ENCODE results near the gene PCGF1. TPM values are rescaled to one million over a fixed set of nuclear protein-coding genes. Genes with fewer than 3 reads are reported as not detected.
"Not testable (repeated sequence)": the region's sequence is repeated elsewhere in the genome, so short reads cannot be mapped to it uniquely, and the experiment has no call there.

The PCGF1 gene
- total RNA-seq, 1 experiment from 2014 or later: 42.3 TPM

DNA sequence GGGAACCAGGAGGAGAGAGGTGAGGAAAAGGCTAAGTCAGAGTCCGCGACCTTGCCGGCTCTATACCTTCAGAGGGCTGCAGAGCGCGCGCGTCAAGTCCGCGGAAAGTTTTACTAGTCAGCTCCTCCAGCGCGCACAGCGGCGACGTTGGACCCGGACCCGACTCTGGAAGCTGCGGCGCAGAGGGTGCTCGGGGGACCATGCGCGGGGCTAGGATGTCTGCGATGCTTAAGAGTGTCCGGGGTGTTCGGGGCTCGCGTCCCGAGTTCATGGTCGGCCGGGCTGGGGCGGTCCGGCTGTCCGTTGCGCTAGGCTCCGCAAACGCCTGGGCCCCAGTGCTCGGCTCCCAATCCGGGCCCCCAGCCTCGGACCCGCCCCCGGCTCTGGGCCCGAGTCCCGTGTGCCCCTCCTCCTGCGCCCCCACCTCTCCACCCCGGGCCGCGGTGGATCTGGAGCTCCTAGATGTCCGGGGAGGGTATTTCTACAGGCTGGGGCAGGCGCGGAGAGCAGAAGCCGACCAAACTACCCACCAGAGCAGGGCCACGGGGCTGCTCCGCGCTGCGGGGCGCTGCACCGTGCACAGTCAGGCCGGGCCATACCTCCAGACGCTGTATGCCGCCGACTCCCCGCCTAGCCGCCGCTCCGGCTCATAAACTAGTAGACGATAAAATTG lies 8.1 kb downstream of the PCGF1 start, which contains the start of gene LBX2:
Gene LBX2 (minus strand): TSS at position 337 of the 673 bp plus-strand sequence. CDS start 66 bp downstream, at position 271.
- DNase-seq (ENCODE audit: low read depth): no peak

GRCh38 chr2:74498500-74499266 lies 8.8 kb downstream of the PCGF1 start:
- peak; percentile 61 for DNase-seq (ENCODE audit: low read depth)

GRCh38 chr2:74497777-74498499 lies 9.6 kb downstream of the PCGF1 start:
- DNase-seq (ENCODE audit: low read depth): no peak

DNA sequence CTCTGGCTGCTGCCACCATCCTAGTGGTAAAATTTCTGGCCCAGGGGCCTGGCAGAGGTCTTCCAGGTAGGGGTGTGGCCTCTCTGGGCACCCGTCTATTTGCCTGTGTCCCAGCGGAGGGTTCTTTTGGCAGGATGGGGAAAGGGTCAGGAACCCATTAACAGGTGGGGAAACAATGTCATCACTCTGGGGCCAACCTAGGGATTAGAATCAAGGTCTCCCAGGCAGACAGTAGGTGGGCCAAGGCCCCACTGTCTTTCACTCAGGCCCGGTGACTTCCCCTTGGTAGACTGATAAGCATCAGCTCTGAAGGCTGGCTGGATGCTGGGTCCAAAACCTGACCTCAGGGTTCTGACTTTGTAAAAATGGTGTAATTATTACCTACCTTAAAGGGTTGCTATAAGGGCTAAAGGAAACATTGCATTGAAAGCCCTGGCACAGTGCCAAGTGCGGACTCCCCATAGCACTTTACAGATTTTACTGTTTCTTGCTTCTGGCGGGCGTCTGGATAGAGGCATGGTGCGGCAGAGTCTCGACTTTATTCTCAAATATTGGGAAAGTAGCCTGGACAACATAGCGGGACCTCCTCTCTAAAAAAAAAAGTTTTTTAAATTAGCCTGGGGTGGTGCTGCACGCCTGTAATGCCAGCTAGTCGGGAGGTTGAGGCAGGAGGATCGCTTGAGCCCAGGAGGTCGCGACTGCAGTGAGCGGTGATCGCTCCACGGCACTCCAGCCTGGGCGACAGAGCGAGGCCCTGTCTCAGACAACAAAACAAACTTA lies 10.3 kb downstream of the PCGF1 start:
- no peak for DNase-seq (ENCODE audit: low read depth)

DNA sequence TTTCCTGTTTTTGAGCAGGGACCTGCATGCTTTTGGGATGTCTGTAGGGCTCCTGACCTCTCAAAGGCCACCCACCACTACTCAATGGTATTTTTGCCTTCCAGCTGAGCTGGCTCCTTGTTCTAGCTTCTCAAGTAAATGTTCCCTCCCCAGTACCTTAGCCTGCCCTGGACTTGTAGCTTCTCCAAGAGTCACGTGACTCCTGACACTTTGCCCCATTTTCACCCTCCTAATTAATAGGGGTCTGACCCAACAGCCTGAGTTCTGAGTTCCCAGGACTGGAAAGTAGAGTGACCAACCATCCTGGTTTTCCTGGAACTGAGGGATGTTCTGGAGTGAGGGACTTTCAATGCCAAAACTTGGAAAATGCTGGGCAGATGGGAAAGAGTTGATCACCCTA lies 12.1 kb downstream of the PCGF1 start:
- no peak for DNase-seq (ENCODE audit: low read depth)

DNA sequence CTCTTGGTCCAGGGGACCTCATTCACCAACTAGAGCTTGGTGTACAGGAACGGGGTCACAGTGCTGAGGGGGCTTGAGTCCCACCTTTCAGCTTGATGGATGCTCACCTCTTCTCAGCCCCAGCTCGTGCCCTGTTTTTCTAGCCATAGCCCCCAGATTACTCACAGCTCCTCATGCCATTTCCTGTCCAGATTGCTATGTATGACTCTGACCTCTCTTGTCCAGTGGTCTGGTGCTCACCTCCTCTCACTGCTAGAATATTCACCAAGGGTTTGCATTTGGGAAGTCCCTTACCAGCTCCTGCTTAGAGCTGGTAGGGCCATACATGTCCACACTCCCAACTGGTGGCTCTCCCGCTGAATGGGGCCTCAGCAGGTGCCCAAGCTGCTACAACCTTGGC lies 13.9 kb downstream of the PCGF1 start:
- DNase-seq (ENCODE audit: low read depth): no peak

DNA sequence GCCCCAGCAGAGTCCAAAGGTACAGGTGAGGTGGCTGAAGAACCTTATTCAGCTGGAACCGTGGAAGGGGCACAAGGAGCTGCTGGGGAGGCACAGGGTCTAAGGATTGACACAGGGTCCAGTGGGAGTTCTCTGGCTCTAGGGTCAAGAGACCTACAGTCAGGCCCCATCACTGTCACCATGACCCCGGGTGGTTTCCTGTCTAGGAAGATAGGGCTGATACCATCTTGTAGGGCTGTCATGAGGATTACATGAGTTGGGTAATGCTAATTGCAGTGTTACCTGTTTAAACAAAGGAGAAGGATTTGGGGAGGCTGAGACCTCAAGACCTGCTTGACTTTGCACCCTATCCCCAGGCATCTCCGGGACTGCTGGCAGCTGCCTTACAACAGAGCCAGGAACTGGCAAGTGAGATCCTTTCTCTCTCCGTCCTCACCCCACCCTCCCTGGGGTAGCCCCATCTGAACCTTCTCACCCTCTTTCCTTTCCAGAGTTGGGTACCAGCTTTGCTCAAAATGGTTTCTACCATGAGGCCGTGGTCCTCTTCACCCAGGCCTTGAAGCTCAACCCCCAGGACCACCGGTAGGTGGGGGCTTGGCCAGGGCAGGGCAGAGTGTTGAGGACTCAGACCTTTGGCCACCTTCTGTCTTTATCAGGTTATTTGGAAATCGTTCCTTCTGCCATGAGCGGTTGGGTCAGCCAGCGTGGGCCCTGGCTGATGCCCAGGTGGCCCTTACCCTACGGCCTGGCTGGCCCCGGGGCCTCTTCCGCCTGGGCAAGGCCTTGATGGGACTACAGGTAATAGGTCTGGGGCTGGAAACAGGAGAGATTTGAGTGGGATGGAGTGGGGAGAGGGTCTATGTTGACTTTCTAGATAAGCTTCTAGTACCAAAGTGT lies 15.6 kb downstream of the PCGF1 start:
- no peak for DNase-seq (ENCODE audit: low read depth)

- DNase-seq (ENCODE audit: low read depth): no peak
Observed at GRCh38 chr2:74489906-74490305, 17.6 kb downstream of the PCGF1 start.

DNA sequence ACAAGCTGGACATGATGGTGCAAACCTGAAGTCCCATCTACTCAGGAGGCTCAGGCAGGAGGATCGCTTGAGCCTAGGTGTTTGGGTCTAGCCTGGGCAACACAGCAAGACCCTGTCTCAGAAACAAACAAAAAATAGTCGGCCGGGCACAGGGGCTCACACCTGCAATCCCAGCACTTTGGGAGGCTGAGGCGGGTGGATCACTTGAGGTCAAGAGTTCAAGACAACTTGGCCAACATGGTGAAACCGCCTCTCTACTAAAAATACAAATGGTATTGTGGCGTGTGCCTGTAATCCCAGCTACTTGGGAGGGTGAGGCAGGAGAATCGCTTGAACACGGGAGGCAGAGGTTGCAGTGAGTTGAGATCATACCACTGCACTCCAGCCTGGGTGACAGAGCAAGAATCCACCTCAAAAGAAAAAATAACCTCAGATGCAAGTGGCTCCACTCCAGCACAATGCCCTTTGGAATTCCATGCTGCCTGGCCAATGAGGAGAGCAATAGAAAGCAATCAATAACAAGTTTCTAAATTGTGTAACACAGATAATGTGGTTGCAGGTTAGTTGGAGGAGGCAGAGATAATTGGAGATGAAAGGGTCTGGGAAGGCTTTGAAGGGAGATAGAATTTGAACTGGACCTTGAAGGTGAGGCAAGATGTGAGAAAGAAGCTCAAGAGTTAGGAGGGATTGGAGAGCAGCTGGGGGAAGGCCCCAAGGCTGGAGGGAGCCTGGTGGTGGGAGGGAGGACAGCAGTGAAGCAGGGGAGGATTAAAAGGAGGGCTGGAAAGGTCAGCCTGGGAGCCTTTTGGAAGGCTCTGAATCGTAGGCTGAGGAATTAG lies 18.6 kb downstream of the PCGF1 start:
- no peak for DNase-seq (ENCODE audit: low read depth)

GRCh38 chr2:74486141-74486540 lies 21.4 kb downstream of the PCGF1 start:
- no peak for DNase-seq (ENCODE audit: low read depth)

DNA sequence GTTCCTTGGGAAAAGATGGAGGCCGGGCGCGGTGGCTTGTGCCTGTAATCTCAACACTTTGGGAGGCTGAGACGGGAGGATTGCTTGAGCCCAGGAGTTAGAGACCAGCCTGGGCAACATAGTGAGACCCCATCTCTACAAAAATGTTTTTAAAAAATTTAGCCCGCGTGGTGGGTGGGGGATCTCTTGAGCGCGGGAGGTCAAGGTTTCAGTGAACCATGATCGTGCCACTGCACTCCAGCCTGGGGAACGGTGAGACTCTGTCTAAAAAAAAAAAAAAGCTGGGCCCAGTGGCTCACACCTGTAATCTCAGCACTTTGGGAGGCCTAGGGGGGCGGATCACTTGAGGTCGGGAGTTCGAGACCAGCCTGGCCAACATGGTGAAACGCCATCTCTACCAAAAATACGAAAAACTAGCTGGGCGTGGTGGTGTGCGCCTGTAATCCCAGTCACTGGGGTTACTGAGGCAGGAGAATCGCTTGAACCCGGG lies 23.8 kb downstream of the PCGF1 start:
- DNase-seq (ENCODE audit: low read depth): not testable (repeated sequence)

DNA sequence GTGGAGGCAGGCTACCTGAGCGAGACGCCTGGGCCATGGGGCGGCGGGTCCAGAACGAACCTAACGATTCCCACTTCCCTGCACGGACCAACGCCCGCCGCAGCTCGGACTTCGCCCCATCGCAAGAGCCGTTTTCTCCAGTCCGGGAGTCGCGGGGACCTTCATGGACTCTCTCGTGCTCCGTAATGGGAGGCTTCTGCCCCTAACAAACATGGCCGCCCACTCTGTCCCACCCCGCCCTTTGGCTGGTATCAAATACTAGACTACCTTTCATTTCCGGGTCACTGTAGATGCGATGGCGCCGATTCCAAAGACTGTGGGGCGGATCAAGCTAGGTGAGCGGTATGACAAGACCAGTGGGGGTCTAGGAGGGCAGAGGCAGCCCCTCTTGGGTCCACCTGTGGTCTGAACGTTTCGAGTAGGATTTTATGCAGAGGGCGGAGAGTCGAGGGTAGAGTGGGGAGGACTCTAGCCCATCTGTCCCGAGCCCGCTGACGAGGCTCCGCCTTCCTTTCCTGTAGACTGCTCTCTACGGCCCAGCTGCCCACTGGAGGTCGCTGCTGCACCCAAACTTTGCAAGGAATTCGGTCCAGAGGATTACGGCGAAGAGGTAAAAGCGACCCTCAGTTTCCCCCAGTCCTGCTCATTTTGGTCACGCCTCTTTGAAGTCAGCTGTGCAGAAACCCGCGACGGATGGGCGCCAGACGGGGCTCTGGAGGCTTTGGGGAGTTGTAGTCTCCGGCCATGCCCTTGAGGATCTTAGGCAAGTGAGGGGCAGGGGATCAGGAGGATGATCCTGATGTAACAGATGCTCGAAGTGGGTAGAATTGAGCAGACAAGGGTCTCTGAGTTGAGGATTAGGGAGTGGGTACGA lies 24.5 kb downstream of the PCGF1 start, which contains the start of the genes CCDC142 and TTC31:
Gene CCDC142 (minus strand): TSS at position 198 of the 874 bp plus-strand sequence. CDS start 161 bp downstream, at position 37.
Gene TTC31 (plus strand): TSS at position 281 of the 874 bp plus-strand sequence. CDS start 15 bp downstream, at position 296.
- peak; percentile 95 for DNase-seq (ENCODE audit: low read depth)

GRCh38 chr2:74481961-74482800 lies 25.3 kb downstream of the PCGF1 start:
- no peak for DNase-seq (ENCODE audit: low read depth)

GRCh38 chr2:74481431-74481830 lies 26.1 kb downstream of the PCGF1 start:
- DNase-seq (ENCODE audit: low read depth): no peak

- no peak for DNase-seq (ENCODE audit: low read depth)
Observed at GRCh38 chr2:74474899-74475298, 32.6 kb downstream of the PCGF1 start.

DNA sequence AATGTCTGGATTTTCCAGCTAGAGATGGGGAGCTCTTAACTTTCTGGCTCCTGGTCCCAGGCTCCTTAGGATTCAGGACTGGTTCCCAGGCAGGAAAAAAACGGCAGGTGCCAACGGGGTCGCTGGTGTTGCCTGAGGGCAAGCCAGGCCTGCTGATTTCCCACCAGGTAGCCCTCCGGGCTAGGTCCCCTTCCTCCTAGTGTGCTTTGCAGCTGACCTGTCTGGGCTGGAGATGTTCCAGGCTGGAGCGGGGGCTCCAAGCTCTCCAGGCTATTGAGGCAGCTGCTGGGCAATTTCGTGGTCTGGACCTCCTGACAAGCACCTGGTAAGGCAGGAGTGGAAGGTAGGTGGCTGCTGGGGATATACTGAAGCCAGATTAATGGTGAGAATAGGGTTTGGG lies 33.0 kb downstream of the PCGF1 start:
- DNase-seq (ENCODE audit: low read depth): no peak

DNA sequence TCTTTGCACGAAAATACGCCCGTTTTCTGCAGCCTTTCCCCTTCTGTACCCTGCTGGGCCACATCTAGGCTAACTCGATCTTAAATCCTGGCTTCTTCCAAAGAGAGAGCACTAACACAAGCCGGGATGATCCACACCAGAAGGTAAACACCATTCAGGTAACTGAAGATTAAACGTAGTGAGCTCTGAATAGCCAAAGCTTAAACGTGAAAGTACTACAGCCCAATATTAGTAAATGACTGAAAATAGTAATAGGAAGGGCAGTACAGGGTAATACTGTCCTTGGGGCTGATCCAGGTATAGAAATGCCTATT lies 34.6 kb downstream of the PCGF1 start:
- no peak for DNase-seq (ENCODE audit: low read depth)
